Fibroblast of gingiva (primary cell): ENCODE results near the gene GREB1L.
"Not testable (repeated sequence)": the region's sequence is repeated elsewhere in the genome, so short reads cannot be mapped to it uniquely, and the experiment has no call there.

ENCODE experiments used
- DNase-seq: peaks from one replicate; pipeline ENCODE4 v3.0.0-alpha.2; 2011; ENCODE audit warnings: low read depth

The GREB1L gene

DNA sequence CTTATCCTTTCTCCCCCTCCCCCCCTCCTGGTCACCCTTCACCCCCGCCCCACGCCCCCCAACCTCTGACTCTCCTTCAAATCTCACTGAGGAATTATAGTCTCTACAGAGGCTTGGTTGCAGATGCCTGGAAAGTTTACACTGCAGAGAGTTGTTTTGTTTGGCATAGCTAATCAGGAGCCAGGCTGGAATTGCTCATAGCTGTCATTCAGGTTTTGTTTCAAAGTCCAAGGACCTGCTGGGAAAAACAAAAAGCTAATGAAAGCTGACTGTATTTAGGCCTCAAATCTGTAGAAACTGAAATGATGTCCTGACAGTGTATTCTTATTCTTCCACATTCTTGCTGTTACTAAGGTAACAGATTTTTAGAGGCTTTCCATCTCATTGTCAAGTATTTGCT, 22.6 kb downstream of the GREB1L start:
- DNase-seq: peak; percentile 27

DNA sequence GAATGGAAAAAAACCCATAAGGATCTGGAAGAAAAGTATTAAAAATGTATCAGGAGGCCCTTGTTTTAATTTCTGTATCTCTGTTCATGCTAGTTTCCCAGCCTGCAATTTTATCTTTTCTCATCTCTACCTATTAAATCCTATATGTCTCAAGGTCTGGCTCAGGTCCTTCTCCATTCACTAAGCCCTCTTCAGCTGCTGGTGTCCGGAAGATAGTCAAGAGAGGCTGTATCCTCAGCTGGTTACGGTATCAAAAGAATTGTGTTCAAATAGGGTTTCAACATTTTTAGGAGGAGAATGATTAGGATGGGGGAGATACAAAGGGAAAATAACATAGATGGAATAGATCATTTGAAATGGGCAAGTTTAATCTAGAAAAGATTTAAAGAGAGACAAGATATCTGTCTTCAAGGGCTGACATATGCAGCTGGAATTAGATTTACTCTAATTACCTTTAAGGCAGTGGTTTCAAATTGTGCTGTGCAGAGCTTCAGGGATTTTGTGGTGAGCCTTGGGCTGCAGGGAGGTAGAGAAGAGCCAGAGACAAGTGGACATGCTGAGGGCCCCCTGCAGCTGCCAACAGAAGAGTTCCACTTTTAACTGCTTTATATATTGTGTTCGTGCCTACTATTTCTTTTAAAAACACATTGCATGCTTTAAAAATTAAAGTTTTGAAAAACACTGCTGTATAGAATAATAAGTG, 24.1 kb downstream of the GREB1L start:
- DNase-seq: no peak

DNA sequence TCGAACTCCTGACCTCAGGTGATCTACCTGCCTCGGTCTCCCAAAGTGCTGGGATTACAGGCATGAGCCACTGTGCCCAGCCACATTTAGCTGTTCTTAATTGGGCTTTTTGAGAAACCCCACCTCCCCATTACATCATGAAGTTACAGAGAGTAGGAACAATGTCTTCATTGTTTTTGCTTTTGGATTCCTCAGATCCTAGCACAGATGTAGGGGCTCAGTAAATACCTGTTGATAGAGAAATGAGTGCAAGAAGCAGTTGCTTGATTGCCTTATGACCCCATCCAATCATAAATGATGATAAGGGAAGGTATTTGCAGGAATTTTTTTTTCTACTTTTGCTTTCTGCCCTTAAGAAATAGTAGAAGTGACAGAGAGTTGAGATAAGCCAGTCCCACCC, 25.4 kb downstream of the GREB1L start:
- no peak for DNase-seq

DNA sequence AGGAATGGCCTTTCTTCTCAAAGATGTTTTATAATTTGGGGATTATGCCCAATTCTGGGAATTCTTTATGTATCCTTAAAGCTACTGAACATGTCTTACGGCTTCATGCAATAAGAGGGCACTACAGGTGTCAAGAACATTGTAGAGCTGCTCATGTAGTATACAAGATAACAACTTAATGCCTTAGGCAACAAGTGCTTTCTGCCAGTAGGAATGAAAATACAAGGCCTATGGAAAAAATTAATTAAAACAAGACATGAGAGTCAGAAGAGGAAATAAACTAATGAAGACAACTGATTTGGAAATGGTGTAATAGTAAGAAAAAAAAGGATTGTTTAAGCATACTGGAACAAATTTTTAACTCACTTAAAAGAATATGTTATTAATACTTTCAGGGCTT, 27.3 kb downstream of the GREB1L start:
- DNase-seq: no peak

DNA sequence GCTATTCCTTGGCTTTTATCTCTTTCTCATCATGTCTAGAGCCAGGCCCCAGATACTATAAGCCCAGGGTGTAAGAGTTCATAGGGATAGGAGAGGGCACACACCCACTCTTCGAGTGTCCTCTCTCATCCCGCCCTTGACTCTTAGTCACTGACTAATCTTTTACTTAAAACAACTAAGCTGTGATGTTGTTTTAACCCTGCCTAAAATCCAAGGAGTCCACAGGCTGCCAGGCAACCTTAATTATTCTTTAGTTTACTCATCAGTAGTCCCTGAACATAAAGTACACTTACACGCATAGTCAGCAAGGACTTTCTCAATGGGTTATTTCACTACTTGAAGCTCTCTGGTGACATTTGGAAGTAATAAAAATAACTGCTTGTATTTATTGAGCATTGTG, 28.4 kb downstream of the GREB1L start:
- peak; percentile 82 for DNase-seq

DNA sequence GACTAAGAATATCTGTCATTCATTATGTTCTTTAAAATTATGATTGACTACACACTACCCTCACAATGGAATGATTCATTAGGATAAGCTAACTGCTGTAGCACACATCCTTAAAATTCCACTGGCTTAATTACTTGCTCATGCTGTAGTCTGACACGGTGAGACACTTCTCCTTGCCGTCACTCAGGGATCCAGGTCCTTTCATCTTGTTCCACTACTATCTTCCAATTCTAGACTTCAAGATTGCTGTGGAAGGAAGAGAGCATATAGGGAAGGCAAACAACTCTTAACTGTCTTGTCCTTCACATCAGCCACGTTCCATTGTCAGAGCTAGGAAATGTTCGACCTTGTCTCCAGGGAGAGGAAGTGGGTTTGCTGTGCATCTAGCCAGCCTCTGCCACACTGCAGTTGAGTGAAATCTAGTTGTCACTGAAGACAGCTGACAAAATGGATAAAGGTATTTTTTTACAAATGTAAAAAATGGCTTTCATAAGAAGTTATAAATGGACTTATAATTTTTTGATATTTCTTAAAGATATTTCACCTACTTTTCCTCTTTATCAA, 30.1 kb downstream of the GREB1L start:
- no peak for DNase-seq

DNA sequence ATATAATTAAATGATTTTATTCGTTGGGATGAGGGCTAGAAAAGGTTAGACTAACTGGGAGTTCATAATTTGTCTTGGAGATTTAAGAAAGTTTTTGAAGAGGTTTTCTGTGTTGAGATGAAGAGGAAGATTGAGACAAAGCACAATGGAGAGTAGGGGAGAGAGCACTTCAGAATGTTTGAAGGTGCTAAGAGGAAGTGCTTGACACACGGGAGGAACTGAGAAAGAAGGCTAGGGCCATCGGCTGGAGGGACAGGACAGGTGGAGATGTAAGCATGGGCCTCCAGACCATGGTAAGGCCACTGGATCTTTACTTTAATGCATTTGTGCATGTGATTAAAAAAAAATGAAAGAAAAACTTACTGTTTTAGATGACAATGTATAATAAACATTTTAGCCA, 31.5 kb downstream of the GREB1L start:
- no peak for DNase-seq

DNA sequence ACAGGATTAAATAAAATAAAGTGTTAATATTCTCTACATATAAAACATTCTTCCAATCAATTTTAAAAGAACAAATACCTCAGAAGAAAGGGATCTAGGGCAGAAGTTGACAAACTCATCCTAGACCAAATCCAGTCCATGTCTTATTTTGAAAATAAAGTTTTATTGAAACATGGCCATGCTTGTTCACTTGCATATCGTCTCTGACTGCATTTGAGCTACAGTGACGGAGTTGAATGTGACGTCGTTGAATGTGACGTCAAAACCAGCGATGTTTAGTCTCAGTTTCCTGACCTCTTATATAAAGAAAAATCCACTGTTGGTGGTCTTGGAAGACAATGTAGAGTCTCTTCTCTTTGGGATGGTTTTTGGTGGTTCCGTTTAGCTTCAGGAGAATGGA, 33.6 kb downstream of the GREB1L start:
- no peak for DNase-seq

DNA sequence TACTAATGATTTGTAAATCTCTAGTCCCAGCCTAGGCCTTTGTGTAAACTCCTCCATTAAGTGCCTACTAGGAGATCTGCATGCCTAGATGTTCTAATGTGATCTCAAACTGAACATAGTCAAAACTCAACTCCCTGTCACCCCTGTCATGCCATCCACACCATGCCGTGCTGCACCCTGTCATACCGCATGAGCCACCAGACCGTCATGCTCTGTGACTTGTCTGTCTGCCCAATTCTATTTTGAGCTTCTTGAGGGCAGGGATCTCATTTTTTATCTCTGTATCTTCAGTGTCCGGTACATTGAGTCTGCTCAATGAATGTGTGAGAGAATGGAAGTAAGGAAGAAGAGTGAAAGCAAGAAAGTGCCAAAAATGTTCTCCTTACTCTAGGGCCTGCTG, 35.5 kb downstream of the GREB1L start:
- DNase-seq: no peak

DNA sequence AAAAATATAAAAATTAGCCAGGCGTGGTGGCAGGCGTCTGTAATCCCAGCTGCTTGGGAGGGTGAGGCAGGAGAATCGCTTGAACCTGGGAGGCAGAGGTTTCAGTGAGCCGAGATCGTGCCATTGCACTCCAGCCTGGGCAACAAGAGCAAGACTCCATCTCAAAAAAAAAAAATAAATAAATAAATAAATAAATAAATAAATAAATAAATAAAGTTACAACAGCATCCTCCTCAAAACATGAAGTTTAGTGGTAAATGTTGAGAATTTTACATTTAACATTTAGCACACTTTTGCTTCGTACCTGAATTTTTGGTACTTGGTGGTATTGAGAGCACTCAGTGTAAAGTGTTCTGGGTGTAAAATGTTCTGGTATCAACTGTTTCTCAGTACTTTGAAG, 36.2 kb downstream of the GREB1L start:
- not testable (repeated sequence) for DNase-seq

DNA sequence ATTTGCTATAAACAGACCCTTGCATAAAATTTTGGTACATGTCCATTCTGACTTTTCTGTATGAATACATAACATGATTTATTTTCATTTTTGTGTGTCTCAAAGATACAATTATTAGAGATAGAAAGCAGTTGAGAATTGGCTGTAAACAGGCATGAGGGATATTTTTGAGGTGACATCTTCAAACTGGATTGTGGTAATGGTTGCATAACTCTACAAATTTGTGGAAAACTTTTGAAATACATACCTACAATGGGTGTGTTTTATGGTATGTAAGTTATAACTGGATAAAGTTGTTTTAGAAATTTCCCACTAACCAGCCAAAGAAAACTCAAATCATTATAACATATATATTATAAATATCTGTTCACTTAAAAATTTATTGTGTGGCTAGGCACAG, 39.6 kb downstream of the GREB1L start:
- DNase-seq: no peak

DNA sequence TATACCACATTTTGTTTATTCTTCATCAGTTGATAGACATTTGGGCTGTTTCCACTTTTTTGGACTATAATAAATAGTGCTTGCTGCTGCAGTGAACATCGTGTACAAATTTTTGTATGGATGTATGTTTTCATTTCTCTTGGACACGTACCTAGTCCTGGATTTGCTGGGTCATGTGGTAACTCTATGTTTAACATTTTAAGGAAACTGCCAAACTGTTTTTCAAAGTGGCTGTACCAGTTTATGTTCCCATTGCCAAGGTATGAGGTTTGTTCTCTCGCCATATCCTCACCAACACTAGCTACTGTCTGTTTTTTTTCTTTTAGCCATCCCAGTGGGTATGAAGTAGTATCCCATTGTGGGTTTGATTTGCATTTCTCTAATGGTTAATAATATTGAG, 42.5 kb downstream of the GREB1L start:
- peak; percentile 11 for DNase-seq

DNA sequence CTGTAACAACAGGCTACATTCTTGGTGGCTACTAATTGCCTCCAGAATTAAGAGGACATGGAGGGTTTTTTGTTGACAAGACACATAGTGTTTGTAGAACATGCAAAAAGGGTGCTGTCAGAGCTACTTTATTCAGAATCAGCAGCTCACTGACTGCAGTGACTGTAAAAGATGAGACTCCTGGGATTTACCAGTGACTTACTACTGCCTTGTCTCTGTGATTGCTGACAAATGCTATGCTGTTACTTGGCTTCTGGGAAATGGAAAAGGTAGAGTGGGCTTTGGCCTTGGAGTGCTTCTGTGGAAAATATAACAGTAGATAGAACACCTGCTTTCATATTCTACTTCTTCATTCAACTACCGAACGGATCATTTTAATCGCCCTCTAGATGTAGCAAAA, 47.8 kb downstream of the GREB1L start:
- no peak for DNase-seq

DNA sequence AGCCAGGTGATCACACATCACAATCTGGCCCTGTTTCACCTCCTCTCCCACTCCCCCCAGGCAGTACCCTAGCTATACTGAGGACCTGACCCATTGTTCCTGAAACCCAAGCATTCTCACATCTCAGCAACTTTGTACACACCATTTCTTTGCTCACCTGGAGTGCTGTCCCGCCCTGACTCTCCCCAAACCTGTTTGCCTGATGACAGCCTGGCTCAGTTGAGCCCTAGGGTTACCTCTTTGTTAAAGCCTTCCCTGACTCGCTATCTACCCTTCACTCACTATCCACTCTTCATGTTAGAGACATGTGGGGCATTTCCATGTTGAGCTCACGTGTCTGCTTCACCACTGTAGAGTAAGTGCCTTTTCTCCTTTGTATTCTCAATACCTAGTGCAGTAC, 49.1 kb downstream of the GREB1L start:
- no peak for DNase-seq

DNA sequence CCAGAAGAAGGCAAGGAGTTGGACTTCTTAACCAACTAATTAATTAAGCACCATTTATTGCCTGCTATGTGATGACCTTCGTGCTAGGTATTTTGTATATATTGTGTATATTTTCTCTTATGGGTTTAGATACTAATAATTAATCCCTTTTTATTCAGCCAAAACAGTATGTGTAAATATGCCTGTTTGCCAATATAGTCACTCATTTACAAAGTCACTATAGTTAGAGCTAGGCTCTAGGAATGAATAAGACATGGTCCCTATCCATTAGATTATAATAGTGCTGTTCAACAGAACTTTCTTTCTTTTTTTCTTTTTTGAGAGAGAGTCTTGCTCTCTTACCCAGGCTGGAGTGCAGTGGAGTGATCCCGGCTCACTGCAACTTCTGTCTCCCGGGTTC, 51.4 kb downstream of the GREB1L start:
- no peak for DNase-seq

DNA sequence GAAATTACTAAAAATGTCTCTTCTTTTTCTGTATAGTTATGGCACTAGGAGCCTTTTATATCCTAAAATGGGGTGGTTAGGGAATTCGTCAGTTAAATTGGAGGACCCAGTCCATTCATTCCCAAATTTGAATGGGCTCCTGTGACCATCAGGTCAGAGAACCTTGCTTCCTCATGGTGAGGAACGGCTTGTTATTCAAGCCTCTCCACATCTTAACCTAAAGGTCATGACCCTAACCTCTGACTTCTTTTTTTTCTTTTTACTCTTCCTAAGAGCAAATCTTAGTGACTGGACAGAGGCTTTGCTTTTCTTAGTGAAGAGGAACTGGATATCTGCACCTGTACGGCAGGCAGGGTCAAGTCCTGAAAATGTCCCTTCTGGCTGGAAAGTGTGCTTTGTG, 53.1 kb downstream of the GREB1L start:
- no peak for DNase-seq

DNA sequence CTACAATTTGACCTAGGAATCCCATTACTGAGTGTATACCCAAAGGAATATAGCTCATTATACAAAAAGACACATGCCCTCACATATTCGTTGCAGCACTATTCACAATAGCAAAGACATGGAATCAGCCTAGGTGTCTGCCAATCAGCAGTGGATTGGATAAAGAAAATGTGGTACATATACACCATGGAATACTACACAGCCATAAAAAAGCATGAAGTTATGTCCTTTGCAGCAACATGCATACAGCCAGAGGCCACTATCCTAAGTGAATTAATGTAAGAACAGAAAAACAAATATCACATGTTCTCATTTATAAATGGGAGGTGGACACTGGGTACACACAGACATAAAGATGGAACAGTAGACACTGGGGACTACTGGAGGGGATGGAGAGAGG, 54.0 kb downstream of the GREB1L start:
- no peak for DNase-seq

DNA sequence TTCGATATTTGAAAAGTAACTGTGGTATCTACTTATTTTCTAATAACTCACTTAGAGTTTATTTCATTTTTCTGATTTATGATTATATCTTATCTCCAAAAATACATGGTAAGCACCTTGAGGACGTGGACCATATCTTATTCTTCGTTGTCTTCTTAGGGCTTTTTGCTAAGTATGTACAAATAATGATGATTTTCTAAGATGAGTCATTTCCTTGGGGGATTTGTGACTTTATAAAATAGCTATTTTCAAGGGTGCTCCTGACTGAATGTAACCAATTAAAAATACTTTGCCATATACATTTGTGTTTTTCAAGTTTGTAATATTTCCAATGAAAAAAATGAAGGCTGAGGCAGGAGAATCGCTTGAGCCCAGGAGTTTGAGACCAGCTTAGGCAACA, 56.3 kb downstream of the GREB1L start:
- no peak for DNase-seq

DNA sequence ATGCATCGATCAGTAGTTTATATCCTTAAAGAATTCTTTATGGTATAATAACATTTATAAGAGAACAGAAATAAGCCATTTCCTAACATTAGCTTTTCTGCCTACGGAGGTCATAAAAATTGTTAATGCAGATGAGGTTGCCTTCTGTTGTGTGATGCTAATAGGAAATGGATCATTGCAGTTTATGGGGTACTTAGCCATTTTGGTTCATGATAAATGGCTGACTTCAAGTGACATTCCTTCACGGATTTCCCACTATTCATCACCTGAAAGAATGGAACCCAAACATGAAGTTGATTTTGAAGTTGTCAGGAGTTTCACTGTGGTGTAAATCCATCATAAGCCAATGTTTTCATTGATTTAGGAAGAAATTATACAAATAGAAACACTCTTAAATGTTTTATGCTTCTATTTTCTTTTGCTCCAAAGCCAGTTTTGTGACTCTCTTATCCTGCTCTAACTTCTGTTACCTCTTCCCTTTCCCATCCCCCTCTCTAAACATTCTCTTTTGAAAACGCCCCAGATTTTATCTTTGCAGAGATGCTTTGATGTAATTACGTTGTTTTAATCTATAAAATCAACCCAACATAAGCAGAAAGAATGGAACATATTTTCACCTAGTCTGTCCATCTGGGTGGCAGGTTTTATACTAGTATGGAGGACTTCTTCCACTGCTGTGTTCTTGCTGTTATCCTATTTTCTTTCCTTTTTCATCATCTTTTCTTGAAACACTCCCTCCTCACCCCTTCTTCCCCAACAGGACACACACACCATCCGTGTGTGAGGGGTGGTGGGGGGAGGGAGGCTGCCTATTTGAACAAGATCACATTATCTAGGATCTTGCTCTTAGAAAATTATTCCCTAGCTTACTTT, 58.2 kb downstream of the GREB1L start:
- no peak for DNase-seq

DNA sequence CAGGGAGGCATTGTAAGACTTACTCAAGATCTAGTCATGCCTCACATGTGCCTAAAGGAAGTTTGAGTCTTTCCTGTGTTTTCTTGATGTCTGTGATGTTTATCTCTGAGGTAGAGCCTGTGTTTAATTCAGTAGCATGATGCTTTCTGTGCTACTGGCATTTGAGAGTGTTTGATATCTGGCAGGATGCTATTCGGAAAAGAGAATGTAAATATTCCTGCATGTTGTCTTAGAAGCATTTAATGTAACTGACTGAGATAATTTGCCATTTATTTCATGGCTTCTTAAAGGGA, 58.8 kb downstream of the GREB1L start:
- no peak for DNase-seq

DNA sequence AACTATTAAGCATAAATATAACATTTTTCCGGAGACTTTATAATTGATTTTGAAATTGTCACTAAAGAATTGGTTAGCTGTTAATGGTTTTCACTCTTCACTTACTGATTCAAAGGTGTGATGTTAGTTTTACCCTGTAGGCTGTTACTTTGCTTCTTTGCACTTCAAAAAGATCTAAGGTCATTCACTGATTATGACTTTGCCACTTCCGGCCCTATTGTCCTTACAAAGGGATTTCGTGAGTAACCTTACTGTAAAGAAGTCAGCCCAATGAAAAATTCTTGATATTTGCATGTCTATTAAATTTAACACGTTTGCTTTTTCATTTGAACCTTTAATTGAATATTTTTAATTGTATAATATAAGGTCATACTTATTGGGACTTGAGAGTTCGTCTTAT, 61.4 kb downstream of the GREB1L start:
- no peak for DNase-seq

DNA sequence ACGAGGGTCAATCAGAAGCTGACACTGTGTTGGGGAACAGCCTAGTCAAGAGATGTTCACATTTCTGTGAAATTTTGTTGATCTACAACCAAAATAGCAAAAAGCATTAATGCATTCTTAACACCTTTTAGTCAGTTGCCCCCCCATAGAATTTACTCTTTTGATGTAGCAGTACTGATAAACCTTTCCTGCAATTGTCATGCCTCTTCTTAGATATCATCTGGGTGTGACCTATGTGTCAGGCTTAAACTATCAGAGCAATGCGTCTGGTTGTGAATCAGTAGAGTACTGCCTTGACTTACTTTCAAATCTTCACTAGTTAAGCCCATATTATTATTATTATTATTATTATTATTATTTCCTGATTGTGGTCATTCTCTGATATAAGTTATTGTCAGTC, 61.9 kb downstream of the GREB1L start:
- DNase-seq: no peak

DNA sequence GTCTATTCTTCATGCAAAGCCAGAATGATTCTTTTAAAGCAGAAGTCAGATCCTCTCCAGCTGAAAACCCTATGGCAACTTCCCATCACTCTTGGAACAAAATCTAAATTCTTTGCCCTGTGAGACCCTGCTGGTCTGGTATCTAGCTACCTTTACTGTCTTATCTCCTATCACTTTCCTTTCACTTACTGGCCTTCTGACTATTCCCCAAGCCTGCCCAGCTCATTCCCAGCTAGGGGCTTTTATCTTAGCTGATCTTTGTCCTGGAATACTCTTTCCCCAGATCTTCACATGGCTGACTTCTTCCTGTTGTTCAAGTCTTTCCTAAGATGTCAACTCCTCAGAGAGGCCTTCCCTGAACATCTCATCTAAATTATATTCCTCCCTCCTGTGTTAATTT, 63.6 kb downstream of the GREB1L start:
- DNase-seq: no peak

DNA sequence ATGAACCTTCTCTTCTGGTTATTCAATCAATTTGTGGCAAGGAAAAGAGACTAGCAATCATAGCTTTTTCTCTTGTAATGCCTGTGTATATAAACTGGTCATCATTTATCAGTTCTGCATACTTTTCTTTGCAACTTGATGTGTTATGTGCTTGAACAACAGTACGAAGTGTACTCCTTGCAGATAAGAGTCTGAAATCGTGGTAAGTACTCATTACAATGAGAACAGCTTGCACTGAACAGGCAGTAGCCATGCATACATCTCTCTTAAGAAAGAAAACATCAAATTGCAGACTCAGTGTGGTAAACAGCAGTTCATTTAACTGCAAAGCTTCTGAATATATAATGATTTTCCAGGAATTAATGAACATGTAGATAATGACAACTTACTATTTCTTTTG, 64.3 kb downstream of the GREB1L start:
- no peak for DNase-seq
